GM04504 (cell line): ENCODE measurements around the gene MAGI2.

Source experiments
- DNase-seq: peaks from one replicate; pipeline ENCODE4 v3.0.0-alpha.2; 2012; ENCODE audit warnings: low read depth

Gene MAGI2

GRCh38 chr7:78224923-78225322, 1228.5 kb downstream of the MAGI2 start:
- no peak for DNase-seq

- DNase-seq, result no peak
These were observed 1229.9 kb downstream of the MAGI2 start for GRCh38 chr7:78223598-78223997.

- peak; percentile 81 for DNase-seq
These were observed 1231.3 kb downstream of the MAGI2 start for GRCh38 chr7:78222001-78222751.

- DNase-seq, result no peak
These were observed 1232.7 kb downstream of the MAGI2 start for GRCh38 chr7:78220754-78221153.

- DNase-seq, result no peak
These were observed 1234.6 kb downstream of the MAGI2 start for GRCh38 chr7:78218876-78219275.

- DNase-seq, result no peak
These were observed 1235.4 kb downstream of the MAGI2 start for GRCh38 chr7:78218051-78218450.

GRCh38 chr7:78215199-78215598, 1238.3 kb downstream of the MAGI2 start:
- DNase-seq, result no peak

GRCh38 chr7:78213402-78213801, 1240.1 kb downstream of the MAGI2 start:
- no peak for DNase-seq

GRCh38 chr7:78212476-78213060, 1240.9 kb downstream of the MAGI2 start:
- no peak for DNase-seq

GRCh38 chr7:78207269-78207668, 1246.2 kb downstream of the MAGI2 start:
- no peak for DNase-seq

GRCh38 chr7:78206769-78207168, 1246.7 kb downstream of the MAGI2 start:
- DNase-seq, result no peak

GRCh38 chr7:78203042-78203720, 1250.3 kb downstream of the MAGI2 start:
- no peak for DNase-seq

- DNase-seq, result peak; percentile 60
These were observed 1254.7 kb downstream of the MAGI2 start for GRCh38 chr7:78198756-78199155.

- peak; percentile 73 for DNase-seq
These were observed 1256.0 kb downstream of the MAGI2 start for GRCh38 chr7:78197447-78197846.

- no peak for DNase-seq
These were observed 1258.2 kb downstream of the MAGI2 start for GRCh38 chr7:78195281-78195680.

GRCh38 chr7:78194611-78195010, 1258.9 kb downstream of the MAGI2 start:
- DNase-seq, result no peak

GRCh38 chr7:78191475-78192079, 1261.9 kb downstream of the MAGI2 start:
- DNase-seq, result no peak

GRCh38 chr7:78189762-78190161, 1263.7 kb downstream of the MAGI2 start:
- no peak for DNase-seq

- DNase-seq, result no peak
These were observed 1268.2 kb downstream of the MAGI2 start for GRCh38 chr7:78185149-78185745.

GRCh38 chr7:78184299-78184698, 1269.2 kb downstream of the MAGI2 start:
- DNase-seq, result no peak

GRCh38 chr7:78179827-78180477, 1273.5 kb downstream of the MAGI2 start:
- no peak for DNase-seq

GRCh38 chr7:78179211-78179610, 1274.3 kb downstream of the MAGI2 start:
- DNase-seq, result no peak
